HUES6 (cell line): ENCODE data around the gene SCD5.

Experiments used
- H3K27ac ChIP-seq: 2 replicates; pipeline ENCODE4 v1.7.0; 2013; ENCODE audit warnings: low read depth, mild to moderate bottlenecking, low read length, inconsistent platforms
- H3K27me3 ChIP-seq: 2 replicates; pipeline ENCODE4 v1.6.1; 2013; ENCODE audit warnings: low read length; ENCODE audit not compliant: control insufficient read depth, insufficient read depth
- H3K36me3 ChIP-seq: 2 replicates; pipeline ENCODE4 v1.6.1; 2013; ENCODE audit warnings: low read length; ENCODE audit not compliant: control insufficient read depth, insufficient read depth
- H3K4me1 ChIP-seq: 2 replicates; pipeline ENCODE4 v1.6.1; 2013; ENCODE audit warnings: low read length; ENCODE audit not compliant: control insufficient read depth, insufficient read depth
- H3K4me3 ChIP-seq: 2 replicates; pipeline ENCODE4 v1.5.1; 2013; ENCODE audit warnings: low read depth, low read length
- H3K9ac ChIP-seq: one replicate; pipeline ENCODE4 v1.6.1; 2013; ENCODE audit warnings: mild to moderate bottlenecking, low read length
- H3K9me3 ChIP-seq: 2 replicates; pipeline ENCODE4 v1.6.1; 2013; ENCODE audit warnings: low read depth, low read length; ENCODE audit not compliant: control insufficient read depth, insufficient read depth

The SCD5 gene

DNA sequence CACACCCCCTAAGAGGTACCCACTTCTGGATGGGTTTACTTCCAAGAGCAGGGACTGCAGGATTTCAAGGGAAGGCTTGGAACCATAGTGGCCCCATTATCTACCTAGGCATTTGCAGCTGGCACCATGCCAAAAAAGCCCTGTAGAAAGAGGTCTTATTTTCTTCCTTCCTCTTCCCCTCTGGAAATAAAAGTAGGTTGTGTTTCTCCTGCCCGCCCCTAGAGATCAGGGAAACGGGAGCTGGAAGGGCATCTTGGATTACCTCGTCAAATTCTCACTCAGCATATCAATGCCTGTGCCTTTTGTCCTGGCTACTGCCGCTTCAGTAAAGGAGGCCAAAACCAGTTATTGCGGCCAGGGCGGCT is 1.6 kb downstream of the SCD5 start:
- Histone ChIP-seq H3K27me3 (peaks cover 100% of the 10 kb centered on the region), H3K9me3 (no peaks in the 10 kb centered on the region), H3K36me3 (no peaks in the 10 kb centered on the region), H3K4me3 (peak overlapping the region; percentile 52), H3K27ac (no peak overlapping the region), H3K9ac (no peak overlapping the region), H3K4me1 (peaks cover 10% of the 10 kb centered on the region)

- Histone ChIP-seq H3K4me3 (no peak overlapping the region), H3K27ac (no peak overlapping the region), H3K36me3 (no peaks in the 10 kb centered on the region), H3K27me3 (peaks cover 99% of the 10 kb centered on the region), H3K9ac (no peak overlapping the region), H3K9me3 (no peaks in the 10 kb centered on the region), H3K4me1 (peaks cover 5% of the 10 kb centered on the region)
Measured at GRCh38 chr4:82792912-82793649, 5.5 kb downstream of the SCD5 start.

GRCh38 chr4:82791179-82791578 is 7.4 kb downstream of the SCD5 start:
- peaks cover 99% of the 10 kb centered on the region for H3K27me3 ChIP-seq

DNA sequence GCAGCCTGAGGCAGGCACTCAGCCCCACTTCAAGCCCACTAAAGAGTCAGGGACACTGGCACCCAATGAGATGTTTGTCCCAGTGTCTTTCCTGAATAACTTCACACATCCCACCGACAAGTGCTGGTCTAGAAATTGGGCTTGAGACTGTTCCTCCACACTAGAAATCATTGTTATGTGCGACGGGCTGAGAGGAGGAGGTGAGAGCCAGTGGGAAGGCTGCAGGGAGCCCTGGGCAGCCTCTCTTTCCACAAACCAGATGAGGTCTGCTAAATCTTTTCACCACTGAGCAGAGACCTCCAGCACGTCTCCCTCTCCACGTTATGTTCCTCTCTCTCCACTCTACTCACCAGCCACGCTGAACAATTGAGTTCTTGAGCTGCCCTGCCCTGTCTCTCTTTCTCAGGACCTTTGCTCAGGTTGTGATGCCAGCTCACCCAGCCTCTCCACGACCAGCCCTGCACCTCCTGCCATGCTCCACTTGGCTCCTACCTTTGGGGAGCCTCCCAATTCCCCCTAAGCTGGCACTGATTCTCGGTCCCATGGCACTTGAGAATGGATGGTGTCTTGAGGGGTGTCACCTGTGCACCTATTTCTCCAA is 8.4 kb downstream of the SCD5 start:
- Histone ChIP-seq H3K27ac (no peak overlapping the region), H3K4me1 (peaks cover 15% of the 10 kb centered on the region), H3K27me3 (peaks cover 99% of the 10 kb centered on the region), H3K9me3 (no peaks in the 10 kb centered on the region), H3K36me3 (no peaks in the 10 kb centered on the region), H3K4me3 (no peak overlapping the region), H3K9ac (no peak overlapping the region)

More at GRCh38 chr4:82791179-82791578, 7.4 kb downstream of the SCD5 start:
- Histone ChIP-seq H3K27ac (no peak overlapping the region), H3K9me3 (no peaks in the 10 kb centered on the region), H3K9ac (no peak overlapping the region), H3K36me3 (no peaks in the 10 kb centered on the region), H3K4me3 (no peak overlapping the region), H3K4me1 (peaks cover 5% of the 10 kb centered on the region; the same call in 1 of the 2 replicates)

DNA sequence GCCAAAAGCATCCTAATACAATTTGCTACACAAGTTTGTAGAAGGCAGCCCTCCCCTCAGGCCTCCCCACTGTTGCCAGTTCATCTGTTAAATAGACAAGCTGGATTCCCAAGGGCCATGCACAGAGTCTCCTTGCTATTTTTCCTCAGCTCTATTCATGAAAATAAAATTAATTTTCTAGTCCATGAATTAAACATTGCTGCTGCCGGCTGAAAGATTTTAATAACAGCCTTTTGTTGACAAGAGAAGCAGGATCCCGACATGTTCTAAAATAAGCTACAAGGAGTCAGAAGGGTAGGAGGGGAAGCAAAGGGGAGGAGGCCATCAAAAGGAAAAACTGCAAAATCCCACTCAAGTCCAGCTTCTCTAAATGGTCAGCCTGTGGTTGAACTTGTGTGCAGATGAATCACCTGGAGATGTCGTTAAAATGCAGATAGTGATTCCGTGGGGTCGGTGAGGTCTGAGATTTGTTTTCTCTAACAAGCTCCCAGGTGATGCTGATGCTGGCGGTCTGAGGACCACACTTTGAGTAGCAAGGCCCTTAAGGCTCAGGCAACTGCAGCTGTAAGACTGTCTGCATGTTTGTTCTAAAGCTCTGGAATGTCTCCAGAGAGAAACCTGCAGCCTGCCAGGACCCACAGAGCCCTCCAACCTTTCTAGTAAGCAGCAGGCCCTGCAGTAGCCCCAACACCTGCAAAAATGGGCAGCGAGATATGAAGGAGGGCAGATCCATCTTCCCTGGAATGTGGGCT is 9.4 kb downstream of the SCD5 start:
- Histone ChIP-seq H3K4me3 (no peak overlapping the region), H3K9me3 (no peaks in the 10 kb centered on the region), H3K27ac (no peak overlapping the region), H3K36me3 (no peaks in the 10 kb centered on the region), H3K9ac (no peak overlapping the region), H3K4me1 (peaks cover 24% of the 10 kb centered on the region), H3K27me3 (peaks cover 100% of the 10 kb centered on the region)

DNA sequence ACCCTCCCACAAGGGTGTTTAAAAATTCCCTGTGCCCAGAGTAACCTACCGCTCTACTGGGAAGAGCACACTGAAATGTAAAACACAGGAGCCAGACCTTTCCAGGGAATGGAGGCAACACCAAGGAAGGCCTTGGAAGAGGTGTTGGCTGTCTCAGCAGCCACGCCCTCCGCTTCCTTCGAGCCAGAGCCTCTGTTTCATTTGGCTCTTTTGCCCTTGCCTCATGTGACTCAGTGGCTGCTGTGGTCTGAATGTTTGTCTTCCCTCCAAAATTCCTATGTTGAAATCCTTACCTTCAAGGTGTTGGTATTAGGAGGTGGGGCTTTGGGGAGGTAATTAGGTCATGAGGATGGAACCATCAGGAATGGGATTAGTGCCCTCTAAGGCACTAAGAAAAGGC is 11.3 kb downstream of the SCD5 start:
- Histone ChIP-seq H3K9ac (no peak overlapping the region), H3K27me3 (peaks cover 98% of the 10 kb centered on the region), H3K27ac (no peak overlapping the region), H3K36me3 (no peaks in the 10 kb centered on the region), H3K9me3 (no peaks in the 10 kb centered on the region), H3K4me3 (no peak overlapping the region), H3K4me1 (peaks cover 28% of the 10 kb centered on the region)

- Histone ChIP-seq H3K27me3 (peaks cover 98% of the 10 kb centered on the region), H3K9ac (no peak overlapping the region), H3K4me3 (no peak overlapping the region), H3K27ac (no peak overlapping the region), H3K36me3 (no peaks in the 10 kb centered on the region), H3K4me1 (peaks cover 33% of the 10 kb centered on the region), H3K9me3 (no peaks in the 10 kb centered on the region)
Measured at GRCh38 chr4:82786828-82787227, 11.8 kb downstream of the SCD5 start.

DNA sequence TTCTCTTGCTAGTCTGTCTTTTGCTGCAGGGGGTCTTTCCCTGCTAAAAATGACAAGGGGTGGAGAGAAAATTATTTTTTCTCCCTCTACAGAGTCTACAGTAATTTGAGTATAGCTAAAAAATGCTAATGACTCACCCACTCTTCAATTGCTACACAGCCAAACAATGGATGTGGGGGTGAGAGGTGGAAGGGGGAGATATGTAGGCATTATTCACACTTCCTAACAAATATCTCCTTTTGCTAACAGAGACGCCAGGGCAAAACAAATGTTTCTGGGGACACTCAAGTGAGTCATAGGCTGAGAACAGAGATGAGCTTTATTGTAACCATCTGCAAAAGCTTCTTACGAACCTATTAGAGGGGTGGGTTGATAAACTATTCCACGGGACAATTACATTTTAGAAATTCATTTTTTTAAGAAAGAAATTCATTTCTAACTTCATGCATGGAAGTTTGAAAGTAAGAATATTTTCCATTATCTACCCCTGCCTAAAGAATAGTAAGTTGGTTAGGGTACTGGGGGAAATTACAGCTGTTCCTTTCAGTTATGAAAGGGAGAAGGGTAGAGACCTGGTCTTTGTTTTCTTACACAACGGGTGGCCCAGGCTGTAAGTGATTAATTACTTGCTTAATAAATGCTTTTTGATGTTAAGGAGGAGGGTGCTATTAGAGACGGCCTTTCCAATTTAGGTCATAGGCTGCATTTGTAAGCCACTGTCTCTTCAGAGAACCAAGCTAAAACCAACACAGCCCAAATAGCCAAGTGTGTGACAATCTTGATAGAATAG is 12.8 kb downstream of the SCD5 start:
- H3K9ac ChIP-seq = peak overlapping the region; percentile 19
- peak overlapping the region; percentile 28; the same call in 1 of the 2 replicates for H3K27ac ChIP-seq

DNA sequence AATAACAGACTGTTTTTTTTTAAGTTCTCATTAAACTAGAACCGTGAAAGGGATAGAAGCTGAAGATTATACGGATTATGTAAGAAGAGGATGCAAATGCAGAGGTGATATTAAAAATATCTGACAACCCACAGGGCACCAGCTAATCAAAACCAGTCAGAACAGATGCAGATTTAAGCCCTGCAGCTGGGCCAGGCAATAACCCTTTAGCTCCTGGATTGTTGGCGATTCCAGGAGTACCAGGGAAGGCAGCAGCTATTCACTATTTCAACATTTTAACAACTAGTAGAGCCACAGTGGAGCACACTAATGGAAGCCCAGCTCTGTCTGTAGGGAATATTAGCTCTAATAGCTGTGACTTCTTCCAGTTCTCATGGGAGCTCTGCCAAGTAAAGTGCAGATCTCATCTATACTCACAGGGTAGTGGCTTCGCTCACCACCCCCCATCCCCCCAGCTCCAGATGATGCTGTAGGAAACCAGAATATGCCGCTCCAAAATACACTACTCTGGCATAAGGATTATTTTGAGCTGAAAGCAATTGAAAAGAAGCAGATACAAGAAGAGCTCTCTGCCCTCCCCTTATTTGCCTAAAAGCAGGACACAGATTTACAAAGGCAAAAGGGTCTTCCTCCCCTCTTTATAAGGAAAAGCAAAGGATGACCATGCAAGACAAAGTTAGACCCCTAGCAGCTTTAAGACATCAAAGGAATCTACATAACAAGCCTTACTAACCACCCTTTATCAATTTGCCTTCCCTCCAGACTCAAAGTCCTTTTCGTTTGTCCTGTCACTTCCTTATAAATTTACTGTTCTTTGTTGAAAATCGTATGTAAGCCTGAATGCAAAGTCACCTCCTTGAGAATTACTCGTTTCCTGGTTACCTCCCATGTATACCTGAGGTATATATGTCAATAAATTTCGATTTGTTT is 13.7 kb downstream of the SCD5 start:
- Histone ChIP-seq H3K36me3 (no peaks in the 10 kb centered on the region), H3K9me3 (no peaks in the 10 kb centered on the region), H3K4me1 (peaks cover 39% of the 10 kb centered on the region), H3K27ac (peak overlapping the region; percentile 28; the same call in 1 of the 2 replicates), H3K9ac (peak overlapping the region; percentile 19), H3K27me3 (peaks cover 89% of the 10 kb centered on the region), H3K4me3 (peak overlapping the region; percentile 38)

More for the DNA sequence above, 12.8 kb downstream of the SCD5 start:
- no peaks in the 10 kb centered on the region for H3K36me3 ChIP-seq
- H3K9me3 ChIP-seq = no peaks in the 10 kb centered on the region
- H3K4me1 ChIP-seq = peaks cover 39% of the 10 kb centered on the region
- peak overlapping the region; percentile 38; the same call in 1 of the 2 replicates for H3K4me3 ChIP-seq
- H3K27me3 ChIP-seq = peaks cover 97% of the 10 kb centered on the region
